ENCODE data around the gene ARL5B. TPM values are rescaled to one million over a fixed set of nuclear protein-coding genes. Genes with fewer than 3 reads are reported as not detected.

ARL5B gene
- total RNA-seq, 2 experiments from 2014 or later: 12.4 to 13.3 TPM

- no peaks in the 10 kb centered on the region for H3K27me3 ChIP-seq (ENCODE audit: control insufficient read depth in 1 of 2, insufficient read depth in 2 of 2, low read length in 2 of 2)
- H3K9me3 ChIP-seq (ENCODE audit: control insufficient read depth in 1 of 2, insufficient read depth in 1 of 2, low read length in 2 of 2): no peaks in the 10 kb centered on the region
- ChIA-PET POLR2A (no interaction called here), CTCF (no interaction called here)
- intact Hi-C loops (cut with DNase I, micrococcal nuclease): no loop called here
- DNase-seq (no peak), ATAC-seq (ENCODE audit: poor library complexity) (no peak)
- no peak overlapping the region for H3K27ac ChIP-seq (ENCODE audit: low read depth in 1 of 2, low read length in 2 of 2)
- no peak for TF ChIP-seq CTCF (IDR thresholded peaks at IDR 0.05)
- Mint-ChIP-seq H3K9me3 (no peaks in the 10 kb centered on the region), H3K27ac (no peak overlapping the region), H3K36me3 (ENCODE audit: low read depth) (peaks cover 9% of the 10 kb centered on the region), H3K4me1 (ENCODE audit: low read depth) (peaks cover 14% of the 10 kb centered on the region), H3K4me3 (no peak overlapping the region), H3K27me3 (no peaks in the 10 kb centered on the region)
- H3K36me3 ChIP-seq (ENCODE audit: insufficient read depth, low read length): peaks cover 2% of the 10 kb centered on the region
- no peak overlapping the region for H3K4me3 ChIP-seq (ENCODE audit: low read length)
- no peaks in the 10 kb centered on the region for H3K4me1 ChIP-seq (ENCODE audit: insufficient read depth, low read length)
Measured at GRCh38 chr10:18681366-18681765, 22.1 kb downstream of the ARL5B start.

GRCh38 chr10:18681971-18682411 lies 22.8 kb downstream of the ARL5B start:
- intact Hi-C loops (cut with DNase I, micrococcal nuclease): no loop called here
- no peak overlapping the region for H3K27ac Mint-ChIP-seq
- no peak for TF ChIP-seq CTCF (IDR thresholded peaks at IDR 0.05)

GRCh38 chr10:18683427-18683826 lies 24.2 kb downstream of the ARL5B start:
- intact Hi-C loops (cut with DNase I, micrococcal nuclease): no loop called here
- ChIA-PET CTCF (interaction anchor here (0.6 to 1.7 kb wide), 2 partner anchors 14 to 34 kb away, joined by 4 read pairs; no protein-coding TSS in a partner anchor), POLR2A (no interaction called here)
- Histone ChIP-seq H3K27ac (ENCODE audit: low read depth in 1 of 2, low read length in 2 of 2) (no peak overlapping the region), H3K4me3 (ENCODE audit: low read length) (no peak overlapping the region), H3K4me1 (ENCODE audit: insufficient read depth, low read length) (no peaks in the 10 kb centered on the region), H3K36me3 (ENCODE audit: insufficient read depth, low read length) (no peaks in the 10 kb centered on the region), H3K9me3 (ENCODE audit: control insufficient read depth in 1 of 2, insufficient read depth in 1 of 2, low read length in 2 of 2) (no peaks in the 10 kb centered on the region), H3K27me3 (ENCODE audit: control insufficient read depth in 1 of 2, insufficient read depth in 2 of 2, low read length in 2 of 2) (no peaks in the 10 kb centered on the region)
- peaks cover 14% of the 10 kb centered on the region for H3K4me1 Mint-ChIP-seq (ENCODE audit: low read depth)
- ATAC-seq (ENCODE audit: poor library complexity): no peak
- TF ChIP-seq CTCF (IDR thresholded peaks at IDR 0.05): no peak
- H3K36me3 Mint-ChIP-seq (ENCODE audit: low read depth): no peaks in the 10 kb centered on the region
- no peaks in the 10 kb centered on the region for H3K27me3 Mint-ChIP-seq
- no peak overlapping the region for H3K4me3 Mint-ChIP-seq
- H3K27ac Mint-ChIP-seq: no peak overlapping the region
- no peak for DNase-seq
- no peaks in the 10 kb centered on the region for H3K9me3 Mint-ChIP-seq

More at GRCh38 chr10:18681971-18682411, 22.8 kb downstream of the ARL5B start:
- Mint-ChIP-seq H3K4me1 (ENCODE audit: low read depth) (peaks cover 14% of the 10 kb centered on the region), H3K27me3 (no peaks in the 10 kb centered on the region), H3K4me3 (no peak overlapping the region), H3K36me3 (ENCODE audit: low read depth) (peaks cover 5% of the 10 kb centered on the region), H3K9me3 (no peaks in the 10 kb centered on the region)
- Histone ChIP-seq H3K9me3 (ENCODE audit: control insufficient read depth in 1 of 2, insufficient read depth in 1 of 2, low read length in 2 of 2) (no peaks in the 10 kb centered on the region), H3K36me3 (ENCODE audit: insufficient read depth, low read length) (peaks cover 2% of the 10 kb centered on the region), H3K27ac (ENCODE audit: low read depth in 1 of 2, low read length in 2 of 2) (no peak overlapping the region), H3K4me1 (ENCODE audit: insufficient read depth, low read length) (no peaks in the 10 kb centered on the region), H3K27me3 (ENCODE audit: control insufficient read depth in 1 of 2, insufficient read depth in 2 of 2, low read length in 2 of 2) (no peaks in the 10 kb centered on the region), H3K4me3 (ENCODE audit: low read length) (no peak overlapping the region)
- ChIA-PET POLR2A (no interaction called here), CTCF (no interaction called here)
- DNase-seq (no peak), ATAC-seq (ENCODE audit: poor library complexity) (no peak)
